WI38 (cell line): ENCODE data around the gene SRSF12.

Experiments
- H3K4me3 ChIP-seq: 2 replicates; pipeline ENCODE4 v1.5.1; 2011; ENCODE audit warnings: low read depth, mild to moderate bottlenecking, control low read depth, low read length
- TF ChIP-seq, protein P1 (sequence below): IDR thresholded peaks from 2 replicates; pipeline ENCODE4 v1.5.1; 2012; ENCODE audit warnings: low read depth, mild to moderate bottlenecking, control low read depth, low read length

Gene SRSF12

DNA sequence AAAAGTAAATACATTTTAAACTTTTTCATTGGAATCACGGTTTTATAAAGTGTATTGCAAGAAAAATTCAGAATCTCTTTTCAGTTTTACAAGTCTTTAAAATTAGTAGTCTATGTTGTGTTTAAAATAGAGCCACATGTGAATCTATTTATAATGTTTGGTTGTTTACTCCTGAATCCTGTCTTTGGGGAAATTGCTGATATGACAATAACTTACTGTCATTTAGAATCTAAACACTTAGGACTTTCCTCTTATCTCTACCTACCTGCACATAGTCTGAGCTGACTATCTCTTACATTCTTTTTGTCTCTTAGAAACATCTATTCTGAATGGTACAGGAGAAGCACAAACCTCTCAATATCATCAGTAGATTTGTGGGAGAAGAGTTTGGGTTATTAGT, 4.1 kb upstream of the SRSF12 start:
- no peak overlapping the region for H3K4me3 ChIP-seq
- TF ChIP-seq, protein P1, sequence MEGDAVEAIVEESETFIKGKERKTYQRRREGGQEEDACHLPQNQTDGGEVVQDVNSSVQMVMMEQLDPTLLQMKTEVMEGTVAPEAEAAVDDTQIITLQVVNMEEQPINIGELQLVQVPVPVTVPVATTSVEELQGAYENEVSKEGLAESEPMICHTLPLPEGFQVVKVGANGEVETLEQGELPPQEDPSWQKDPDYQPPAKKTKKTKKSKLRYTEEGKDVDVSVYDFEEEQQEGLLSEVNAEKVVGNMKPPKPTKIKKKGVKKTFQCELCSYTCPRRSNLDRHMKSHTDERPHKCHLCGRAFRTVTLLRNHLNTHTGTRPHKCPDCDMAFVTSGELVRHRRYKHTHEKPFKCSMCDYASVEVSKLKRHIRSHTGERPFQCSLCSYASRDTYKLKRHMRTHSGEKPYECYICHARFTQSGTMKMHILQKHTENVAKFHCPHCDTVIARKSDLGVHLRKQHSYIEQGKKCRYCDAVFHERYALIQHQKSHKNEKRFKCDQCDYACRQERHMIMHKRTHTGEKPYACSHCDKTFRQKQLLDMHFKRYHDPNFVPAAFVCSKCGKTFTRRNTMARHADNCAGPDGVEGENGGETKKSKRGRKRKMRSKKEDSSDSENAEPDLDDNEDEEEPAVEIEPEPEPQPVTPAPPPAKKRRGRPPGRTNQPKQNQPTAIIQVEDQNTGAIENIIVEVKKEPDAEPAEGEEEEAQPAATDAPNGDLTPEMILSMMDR = no peak

DNA sequence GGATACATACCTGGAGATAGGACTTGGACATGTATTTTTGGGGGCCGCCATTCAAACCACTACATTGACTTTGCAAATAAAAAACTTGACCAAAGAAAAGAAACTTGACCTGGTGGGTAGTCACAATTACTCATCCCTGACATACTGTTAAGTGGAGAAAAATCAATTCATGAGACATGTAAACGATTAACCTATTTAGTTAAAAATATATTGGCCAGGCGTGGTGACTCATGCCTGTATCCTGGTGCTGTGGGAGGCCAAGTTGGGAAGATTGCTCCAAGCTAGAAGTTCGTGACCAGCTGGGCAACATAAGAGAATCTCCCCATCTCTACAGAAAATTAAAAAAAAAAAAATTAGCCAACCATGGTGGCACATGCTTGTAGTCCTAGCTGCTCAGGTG, 2.5 kb upstream of the SRSF12 start:
- TF ChIP-seq, protein P1 = no peak
- no peak overlapping the region for H3K4me3 ChIP-seq

DNA sequence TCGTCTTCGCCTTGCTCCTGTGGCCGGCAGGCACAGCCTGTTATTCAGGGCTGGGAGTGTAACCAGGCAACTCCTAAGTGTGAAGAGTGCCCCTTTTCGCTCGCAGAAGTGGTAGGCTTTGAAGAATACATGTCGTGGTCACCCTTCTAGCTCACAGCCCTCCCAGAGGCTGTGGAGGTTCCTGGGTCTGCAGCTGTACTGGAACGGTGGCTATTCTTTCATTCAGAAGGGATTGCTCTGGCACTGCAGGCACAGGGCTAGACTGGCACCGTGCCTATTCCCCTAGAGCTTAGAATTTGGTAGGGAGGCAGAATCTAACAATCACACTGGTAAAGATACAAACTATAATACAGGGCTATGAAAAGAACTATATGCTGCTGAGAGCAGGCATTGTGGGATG, 1.1 kb upstream of the SRSF12 start:
- TF ChIP-seq, protein P1 = no peak
- no peak overlapping the region for H3K4me3 ChIP-seq

DNA sequence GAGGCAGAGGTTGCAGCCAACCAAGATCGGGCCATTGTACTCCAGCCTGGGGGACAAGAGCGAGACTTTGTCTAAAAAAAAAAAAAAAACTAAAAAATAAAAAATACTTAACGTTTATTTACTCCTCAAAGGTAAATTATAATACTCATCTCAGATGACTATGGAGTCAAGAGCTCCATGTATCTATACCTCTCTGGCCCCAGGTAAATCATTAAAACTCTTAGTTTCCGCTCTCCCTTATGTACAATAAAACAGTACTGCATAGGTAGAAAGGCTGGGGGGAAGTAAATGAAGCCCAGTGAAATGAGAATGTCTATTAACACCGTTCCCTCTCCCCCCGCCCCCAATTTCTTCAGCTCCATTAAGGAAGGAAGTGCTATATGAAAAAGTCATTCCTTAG, 1.2 kb downstream of the SRSF12 start:
- TF ChIP-seq, protein P1 = no peak
- no peak overlapping the region for H3K4me3 ChIP-seq

DNA sequence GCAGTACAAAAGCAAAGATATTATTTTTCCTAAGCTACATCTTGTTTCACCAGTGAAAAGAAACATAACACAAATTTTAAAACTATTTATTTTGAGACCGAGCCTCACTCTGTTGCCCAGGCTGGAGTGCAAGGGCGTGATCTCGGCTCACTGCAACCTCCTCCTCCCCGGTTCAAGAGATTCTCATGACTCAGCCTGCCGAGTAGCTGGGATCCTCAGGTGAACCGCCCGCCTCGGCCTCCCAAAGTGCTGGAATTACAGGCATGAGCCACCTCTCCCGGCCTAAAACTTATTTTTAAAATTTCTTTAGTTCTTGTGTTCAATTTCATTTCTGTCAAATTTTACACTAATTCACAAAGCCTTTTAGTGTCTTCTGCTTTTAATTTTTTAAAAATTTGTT, 5.9 kb downstream of the SRSF12 start:
- TF ChIP-seq, protein P1 = no peak

DNA sequence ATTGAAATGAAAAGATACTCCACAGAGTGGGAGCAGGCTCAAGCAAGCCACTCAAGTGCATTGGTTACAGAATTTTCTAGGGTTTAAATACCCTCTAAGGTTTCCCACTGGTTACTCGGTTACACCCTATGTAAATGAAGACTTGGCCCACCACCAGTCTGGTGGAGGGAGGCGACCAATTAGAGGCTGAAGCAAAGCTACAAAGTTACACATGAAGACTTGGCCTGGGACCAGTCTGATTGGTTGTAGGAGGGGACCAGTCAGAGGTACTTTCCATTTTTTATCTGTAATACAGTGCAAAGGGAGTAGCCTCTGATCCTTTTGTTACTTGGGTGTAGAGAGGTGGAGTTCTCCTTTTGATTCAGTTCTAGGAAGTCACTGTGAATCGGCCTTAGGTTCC, 7.6 kb downstream of the SRSF12 start:
- TF ChIP-seq, protein P1 = no peak
- H3K4me3 ChIP-seq = no peak overlapping the region

More for the DNA sequence above, 5.9 kb downstream of the SRSF12 start:
- H3K4me3 ChIP-seq = no peak overlapping the region

DNA sequence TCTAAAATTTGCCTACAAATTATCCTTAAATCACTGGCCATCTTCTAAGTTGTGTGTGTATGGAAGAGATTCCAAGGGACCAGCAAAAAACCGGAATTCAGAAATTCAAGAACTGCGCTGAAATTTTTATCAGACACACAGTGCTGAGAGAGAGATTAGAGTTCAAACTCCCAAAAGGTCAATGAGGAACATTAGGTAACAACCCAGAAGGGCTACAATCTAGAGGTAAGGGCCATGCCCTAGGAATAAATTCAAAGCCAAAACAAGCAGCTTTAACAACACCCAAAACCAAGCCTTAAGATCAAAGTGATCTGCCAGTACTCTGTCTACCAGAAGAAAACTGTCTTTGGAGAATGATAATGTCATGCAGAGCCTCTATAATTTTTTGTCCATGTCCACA, 17.8 kb downstream of the SRSF12 start:
- TF ChIP-seq, protein P1 = no peak

More for the DNA sequence above, 17.8 kb downstream of the SRSF12 start:
- no peak overlapping the region for H3K4me3 ChIP-seq
